Neuronal stem cell (in vitro differentiated cells): ENCODE data around the gene LUZP1.

ENCODE experiments used
- DNase-seq: peaks from one replicate; pipeline ENCODE4 v3.0.0-alpha.2; 2013; ENCODE audit warnings: low spot score
- H2AFZ ChIP-seq: one replicate; pipeline ENCODE4 v1.6.1; 2013; ENCODE audit warnings: mild to moderate bottlenecking, low read length, inconsistent platforms
- H2AK5ac ChIP-seq: 2 replicates; pipeline ENCODE4 v1.6.1; 2013; ENCODE audit warnings: low read depth, mild to moderate bottlenecking, inconsistent platforms, low read length, moderate library complexity, mixed read lengths
- H2BK120ac ChIP-seq: 2 replicates; pipeline ENCODE4 v1.6.1; 2013; ENCODE audit warnings: low read depth, mild to moderate bottlenecking, inconsistent platforms, low read length, moderate library complexity, mixed read lengths
- H2BK12ac ChIP-seq: one replicate; pipeline ENCODE4 v1.6.1; 2013; ENCODE audit warnings: low read length, inconsistent platforms
- H2BK15ac ChIP-seq: 2 replicates; pipeline ENCODE4 v1.6.1; 2013; ENCODE audit warnings: mild to moderate bottlenecking, low read length, inconsistent platforms, mixed read lengths
- H2BK5ac ChIP-seq: one replicate; pipeline ENCODE4 v1.6.1; 2013; ENCODE audit warnings: inconsistent platforms, mild to moderate bottlenecking, low read length, moderate library complexity
- H3K14ac ChIP-seq: one replicate; pipeline ENCODE4 v1.6.1; 2013; ENCODE audit warnings: low read length, inconsistent platforms
- H3K18ac ChIP-seq: 2 replicates; pipeline ENCODE4 v1.6.1; 2013; ENCODE audit warnings: low read length, inconsistent platforms
- H3K23ac ChIP-seq: 2 replicates; pipeline ENCODE4 v1.6.1; 2013; ENCODE audit warnings: low read depth, mild to moderate bottlenecking, mixed read lengths, low read length, inconsistent platforms; ENCODE audit not compliant: poor library complexity
- H3K27ac ChIP-seq: replicated peaks from 3 replicates; pipeline ENCODE4 v1.5.1; 2013; ENCODE audit warnings: low read length, inconsistent platforms
- H3K27me3 ChIP-seq, 3 experiments: 2 replicates each; pipeline ENCODE4 v1.6.1; 2013; ENCODE audit warnings: low read length in 3 of 3, mild to moderate bottlenecking in 2 of 3, inconsistent platforms in 1 of 3, low read depth in 1 of 3, mixed read lengths in 1 of 3, moderate library complexity in 1 of 3; ENCODE audit not compliant: control insufficient read depth in 3 of 3, insufficient read depth in 3 of 3
- H3K36me3 ChIP-seq, 2 donors: replicated peaks in 1 of 2; 2 replicates each; pipeline ENCODE4 v1.6.1; 2013; ENCODE audit warnings: low read length in 2 of 2; ENCODE audit not compliant: control insufficient read depth in 2 of 2, insufficient read depth in 2 of 2
- H3K4ac ChIP-seq: 2 replicates; pipeline ENCODE4 v1.6.1; 2013; ENCODE audit warnings: inconsistent platforms, mild to moderate bottlenecking, low read length, moderate library complexity
- H3K4me1 ChIP-seq, 2 donors: 1 replicate in 1 of 2; 2 replicates in 1 of 2; pipeline ENCODE4 v1.6.1; 2013; ENCODE audit warnings: low read length in 2 of 2, low read depth in 1 of 2; ENCODE audit not compliant: control insufficient read depth in 2 of 2, insufficient read depth in 1 of 2
- H3K4me2 ChIP-seq: one replicate; pipeline ENCODE4 v1.6.1; 2013; ENCODE audit warnings: mild to moderate bottlenecking, low read length, inconsistent platforms; ENCODE audit not compliant: insufficient read depth, poor library complexity, severe bottlenecking
- H3K4me3 ChIP-seq, 2 donors: 2 replicates each; pipeline ENCODE4 v1.5.1; 2013; ENCODE audit warnings: low read length in 2 of 2, mild to moderate bottlenecking in 2 of 2, inconsistent platforms in 1 of 2, moderate library complexity in 1 of 2
- H3K79me1 ChIP-seq: one replicate; pipeline ENCODE4 v1.6.1; 2013; ENCODE audit warnings: low read depth, mild to moderate bottlenecking, inconsistent platforms, low read length, moderate library complexity
- H3K9ac ChIP-seq: one replicate; pipeline ENCODE4 v1.6.1; 2013; ENCODE audit warnings: mild to moderate bottlenecking, low read depth, low read length, inconsistent platforms; ENCODE audit not compliant: poor library complexity
- H3K9me3 ChIP-seq, 2 donors: replicated peaks in 1 of 2; 2 replicates each; pipeline versions ENCODE3 to v1.6.1; 2013; ENCODE audit warnings: low read length in 2 of 2, mild to moderate bottlenecking in 2 of 2, inconsistent platforms in 1 of 2, low read depth in 1 of 2, mixed read lengths in 1 of 2, moderate library complexity in 1 of 2; ENCODE audit not compliant: control insufficient read depth in 2 of 2, insufficient read depth in 1 of 2
- H4K8ac ChIP-seq: one replicate; pipeline ENCODE4 v1.6.1; 2013; ENCODE audit warnings: low read depth, mild to moderate bottlenecking, inconsistent platforms, low read length, moderate library complexity
- H4K91ac ChIP-seq: one replicate; pipeline ENCODE4 v1.6.1; 2013; ENCODE audit warnings: low read length, low read depth, mild to moderate bottlenecking, inconsistent platforms; ENCODE audit not compliant: poor library complexity
- WGBS, 2 donors: extraction: QIAGEN DNeasy Blood & Tissue Kit; methylation state at CpG; one replicate each; pipeline ENCODE4 v1.1.7; 2013; ENCODE audit warnings: missing lambda C conversion rate in 2 of 2, mixed read lengths in 1 of 2; ENCODE audit not compliant: insufficient read length in 2 of 2, insufficient replicate concordance in 1 of 2; ENCODE audit errors: extremely low coverage in 2 of 2; 5-methylcytosine and 5-hydroxymethylcytosine counted together

Gene LUZP1

GRCh38 chr1:23080885-23081284 lies 87.8 kb downstream of the LUZP1 start:
- Histone ChIP-seq H2BK5ac (no peak overlapping the region), H3K23ac (no peak overlapping the region), H2BK15ac (no peak overlapping the region), H3K18ac (no peak overlapping the region), H3K36me3 (peaks cover 61 to 100% of the 10 kb centered on the region in 2 donors), H3K27ac (no peak overlapping the region), H3K4me2 (no peak overlapping the region), H2AFZ (no peak overlapping the region), H3K9me3 (no peaks in the 10 kb centered on the region), H3K9ac (no peak overlapping the region), H3K14ac (no peak overlapping the region), H3K27me3 (no peaks in the 10 kb centered on the region), H3K79me1 (peaks cover 3% of the 10 kb centered on the region), H3K4me3 (no peak overlapping the region), H3K4me1 (no peaks in the 10 kb centered on the region), H4K8ac (no peak overlapping the region), H2BK12ac (no peak overlapping the region), H3K4ac (no peak overlapping the region), H2AK5ac (no peak overlapping the region), H2BK120ac (no peak overlapping the region), H4K91ac (no peak overlapping the region)
- DNase-seq, result no peak
- no CpG with 5 or more reads among the region's 3 CpGs for WGBS, 2 donors

DNA sequence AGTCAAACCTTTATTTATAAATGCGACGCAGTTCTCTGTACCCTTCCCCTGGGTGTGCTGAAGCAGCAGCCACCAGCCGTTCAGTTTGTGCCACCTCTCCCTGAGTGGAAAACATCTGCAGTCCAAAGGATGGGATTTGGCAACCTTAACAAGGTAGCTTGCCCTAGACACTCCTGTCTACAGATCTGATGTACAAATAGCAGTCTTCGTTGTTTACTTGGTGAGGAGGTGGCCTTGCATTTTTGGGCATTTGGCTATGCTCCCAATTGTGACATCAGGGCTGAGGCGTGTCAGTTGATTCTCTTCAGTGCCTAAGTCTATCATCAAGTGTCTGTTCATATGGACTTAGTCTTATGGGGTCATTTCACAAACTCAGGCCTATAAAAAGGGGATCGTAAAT lies 89.6 kb downstream of the LUZP1 start:
- Histone ChIP-seq H3K4me3 (no peak overlapping the region), H3K4me1 (no peaks in the 10 kb centered on the region), H3K79me1 (no peaks in the 10 kb centered on the region), H3K27ac (no peak overlapping the region), H3K4me2 (no peak overlapping the region), H3K14ac (no peak overlapping the region), H3K23ac (no peak overlapping the region), H2AK5ac (no peak overlapping the region), H3K36me3 (peaks cover 51 to 98% of the 10 kb centered on the region in 2 donors), H4K8ac (no peak overlapping the region), H3K4ac (no peak overlapping the region), H3K18ac (no peak overlapping the region), H2BK120ac (no peak overlapping the region), H2BK15ac (no peak overlapping the region), H3K27me3 (no peaks in the 10 kb centered on the region), H4K91ac (no peak overlapping the region), H3K9me3 (no peaks in the 10 kb centered on the region), H2AFZ (no peak overlapping the region), H2BK12ac (no peak overlapping the region), H2BK5ac (no peak overlapping the region), H3K9ac (no peak overlapping the region)
- WGBS, 2 donors, result no CpG with 5 or more reads among the region's 6 CpGs
- DNase-seq, result no peak

DNA sequence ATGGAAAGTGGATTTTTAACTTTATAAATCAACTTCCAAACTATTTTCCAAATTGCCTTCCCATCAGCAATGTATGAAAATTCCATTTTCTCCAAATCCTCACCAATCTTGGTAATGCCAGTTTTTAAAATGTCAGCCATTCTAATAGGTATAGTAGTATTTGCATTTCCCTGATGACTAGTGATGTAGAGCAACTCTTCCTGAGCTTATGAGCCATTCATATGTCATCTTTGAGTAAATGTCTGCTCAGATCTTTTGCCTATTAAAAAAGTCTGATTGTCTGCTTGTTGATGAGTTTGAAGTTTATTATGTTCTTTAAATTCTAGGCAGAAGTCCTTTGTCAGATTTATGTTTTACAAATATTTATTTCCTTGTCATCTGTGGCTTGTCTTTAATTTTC lies 94.6 kb downstream of the LUZP1 start:
- no peaks in the 10 kb centered on the region for H3K9me3 ChIP-seq
- H4K91ac ChIP-seq, result no peak overlapping the region
- no peak overlapping the region for H3K4me3 ChIP-seq
- no peak overlapping the region for H3K4me2 ChIP-seq
- no peak overlapping the region for H2BK15ac ChIP-seq
- H3K9ac ChIP-seq, result no peak overlapping the region
- H3K36me3 ChIP-seq, result peaks cover 36 to 96% of the 10 kb centered on the region in 2 donors
- no peak overlapping the region for H2AK5ac ChIP-seq
- H4K8ac ChIP-seq, result no peak overlapping the region
- no peaks in the 10 kb centered on the region for H3K79me1 ChIP-seq
- no peaks in the 10 kb centered on the region for H3K4me1 ChIP-seq
- no peak overlapping the region for H3K27ac ChIP-seq
- no peak overlapping the region for H3K14ac ChIP-seq
- no peak overlapping the region for H2BK5ac ChIP-seq
- no peak overlapping the region for H2BK12ac ChIP-seq
- H2BK120ac ChIP-seq, result no peak overlapping the region
- no peak overlapping the region for H3K23ac ChIP-seq
- H3K18ac ChIP-seq, result no peak overlapping the region
- DNase-seq, result no peak
- no peak overlapping the region for H2AFZ ChIP-seq
- H3K27me3 ChIP-seq, result no peaks in the 10 kb centered on the region
- H3K4ac ChIP-seq, result no peak overlapping the region

DNA sequence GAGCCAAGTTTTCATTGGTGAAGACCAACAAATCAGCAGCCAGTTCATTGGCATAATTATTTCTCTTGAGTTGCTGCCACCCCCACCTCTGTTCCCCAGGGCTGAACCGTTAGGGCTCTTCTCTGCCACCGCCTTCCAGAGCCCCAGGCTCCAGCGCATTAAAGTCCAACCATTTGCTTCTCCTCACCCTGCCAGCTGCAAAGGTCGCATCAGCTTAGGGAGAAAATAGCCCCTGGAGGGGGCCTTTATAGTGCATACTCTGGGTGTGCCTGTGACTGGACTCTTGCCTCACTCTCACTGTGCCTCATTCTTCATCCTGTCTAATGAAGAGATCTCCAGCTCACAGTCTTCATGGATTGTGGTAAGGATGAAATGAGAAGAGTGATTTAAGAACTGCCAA lies 99.0 kb downstream of the LUZP1 start:
- no peaks in the 10 kb centered on the region for H3K27me3 ChIP-seq
- H2BK12ac ChIP-seq, result no peak overlapping the region
- no peak overlapping the region for H4K91ac ChIP-seq
- no peaks in the 10 kb centered on the region for H3K4me1 ChIP-seq
- no peak overlapping the region for H3K14ac ChIP-seq
- no peak overlapping the region for H4K8ac ChIP-seq
- no peaks in the 10 kb centered on the region for H3K9me3 ChIP-seq
- no peak overlapping the region for H2BK5ac ChIP-seq
- no peak overlapping the region for H2BK120ac ChIP-seq
- no peak overlapping the region for H3K23ac ChIP-seq
- H3K4me3 ChIP-seq, result no peak overlapping the region
- no peak overlapping the region for H2BK15ac ChIP-seq
- H3K79me1 ChIP-seq, result no peaks in the 10 kb centered on the region
- peaks cover 37 to 99% of the 10 kb centered on the region in 2 donors for H3K36me3 ChIP-seq
- H2AK5ac ChIP-seq, result no peak overlapping the region
- H3K4ac ChIP-seq, result no peak overlapping the region
- H3K4me2 ChIP-seq, result no peak overlapping the region
- no peak overlapping the region for H3K9ac ChIP-seq
- no peak for DNase-seq
- H2AFZ ChIP-seq, result no peak overlapping the region
- WGBS, 2 donors, result no CpG with 5 or more reads among the region's 4 CpGs
- no peak overlapping the region for H3K27ac ChIP-seq
- H3K18ac ChIP-seq, result no peak overlapping the region
